ENCODE measurements around the gene NFKBIE. TPM values are rescaled to one million over a fixed set of nuclear protein-coding genes. Genes with fewer than 3 reads are reported as not detected.

NFKBIE gene
- total and polyA plus RNA-seq, 2 of the 13 experiments (the other 11 are each of a cell fraction or from before 2014, with no cell fraction given), result 6.7 to 14.5 TPM

DNA sequence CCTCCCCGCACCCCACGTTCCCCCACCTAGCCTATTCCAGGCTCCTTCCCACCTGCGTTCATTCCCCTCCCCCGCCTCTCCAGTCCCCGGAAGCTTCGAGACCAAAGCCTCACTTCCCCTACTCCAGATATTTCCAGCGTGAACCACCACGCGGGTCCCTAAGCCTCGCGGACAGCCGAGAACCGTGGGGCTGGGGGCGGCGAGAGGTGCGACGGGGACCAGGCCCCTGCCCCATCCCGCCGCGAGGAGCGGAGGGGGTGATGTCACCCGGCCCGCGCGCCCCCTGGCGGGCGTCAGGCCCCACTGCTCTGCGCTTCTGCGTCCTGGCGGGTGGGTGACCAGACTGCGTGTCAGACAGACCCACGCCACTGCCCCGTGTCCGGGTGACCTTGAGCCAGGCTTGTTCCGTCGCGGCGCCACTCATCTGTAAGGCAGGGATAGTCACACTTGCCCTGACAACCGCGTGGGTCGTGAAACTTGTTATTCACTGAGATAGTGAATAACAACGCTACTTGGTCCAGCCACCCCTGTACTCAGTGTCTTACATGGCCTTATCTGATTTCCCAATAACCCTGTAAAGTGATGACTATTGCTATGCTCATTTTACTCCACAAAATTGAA, 27.4 kb downstream of the NFKBIE start (continued):
- TF ChIP-seq NFKB2 (CRISPR knock-in tag; IDR thresholded peaks at IDR 0.05; ENCODE audit: borderline replicate concordance) (no peak), BRCA1 (CRISPR knock-in tag; IDR thresholded peaks at IDR 0.05) (no peak; the same call in 1 of the 2 replicates), ZNF792 (CRISPR knock-in tag; IDR thresholded peaks at IDR 0.05) (peak; percentile 53; the same call in 1 of the 2 replicates), PRMT3 (CRISPR knock-in tag; IDR thresholded peaks at IDR 0.05; ENCODE audit: borderline replicate concordance, low read depth) (no peak), HOXD1 (CRISPR knock-in tag; IDR thresholded peaks at IDR 0.05) (0 out of 2 replicates have a peak, but pooled peaks have one; percentile 35), ZNF607 (CRISPR knock-in tag; IDR thresholded peaks at IDR 0.05; ENCODE audit: borderline replicate concordance) (peak; percentile 89), RAD21 (CRISPR knock-in tag; IDR thresholded peaks at IDR 0.05) (peak; percentile 85), SETDB1 (CRISPR knock-in tag; IDR thresholded peaks at IDR 0.05; ENCODE audit: borderline replicate concordance) (no peak), PPARG (CRISPR knock-in tag; conservative IDR thresholded peaks at IDR 0.05) (no peak; the same call in 1 of the 2 replicates), BORCS8-MEF2B (CRISPR knock-in tag; IDR thresholded peaks at IDR 0.05) (peak; percentile 72), NCOA2 (CRISPR knock-in tag; IDR thresholded peaks at IDR 0.05) (0 out of 2 replicates have a peak, but pooled peaks have one; percentile 24), ZBTB7A (CRISPR knock-in tag; IDR thresholded peaks at IDR 0.05) (peak; percentile 98), THYN1 (CRISPR knock-in tag; IDR thresholded peaks at IDR 0.05; ENCODE audit: borderline replicate concordance, low read depth) (peak; percentile 40; the same call in 1 of the 2 replicates), MEIS1 (CRISPR knock-in tag; IDR thresholded peaks at IDR 0.05; ENCODE audit: borderline replicate concordance) (no peak; the same call in 1 of the 2 replicates), ZNF224 (CRISPR knock-in tag; IDR thresholded peaks at IDR 0.05) (no peak), ETV5 (CRISPR knock-in tag; IDR thresholded peaks at IDR 0.05; ENCODE audit: borderline replicate concordance) (peak; percentile 19; the same call in 1 of the 2 replicates), KLF12 (CRISPR knock-in tag; IDR thresholded peaks at IDR 0.05; ENCODE audit: borderline replicate concordance) (peak; percentile 95), ZNF547 (CRISPR knock-in tag; IDR thresholded peaks at IDR 0.05) (peak; percentile 67; the same call in 1 of the 2 replicates), HDAC2 (CRISPR knock-in tag; IDR thresholded peaks at IDR 0.05) (peak; percentile 44; the same call in 1 of the 2 replicates), ATF3 (CRISPR knock-in tag; IDR thresholded peaks at IDR 0.05) (peak; percentile 99), BHLHE40 (IDR thresholded peaks at IDR 0.05; ENCODE audit: low read length) (no peak), PREB (CRISPR knock-in tag; IDR thresholded peaks at IDR 0.05) (no peak), SOX13 (IDR thresholded peaks at IDR 0.05) (no peak), SOX13 (CRISPR knock-in tag; conservative IDR thresholded peaks at IDR 0.05 in 1 of 2, IDR thresholded peaks at IDR 0.05 in 1 of 2) (no peak), NFIB (CRISPR knock-in tag; IDR thresholded peaks at IDR 0.05; ENCODE audit: borderline replicate concordance) (no peak), ZNF563 (CRISPR knock-in tag; IDR thresholded peaks at IDR 0.05) (peak; percentile 72; the same call in 1 of the 2 replicates), SAFB2 (CRISPR knock-in tag; IDR thresholded peaks at IDR 0.05; ENCODE audit: borderline replicate concordance, low read depth) (no peak)
- TF ChIP-seq, protein P1, sequence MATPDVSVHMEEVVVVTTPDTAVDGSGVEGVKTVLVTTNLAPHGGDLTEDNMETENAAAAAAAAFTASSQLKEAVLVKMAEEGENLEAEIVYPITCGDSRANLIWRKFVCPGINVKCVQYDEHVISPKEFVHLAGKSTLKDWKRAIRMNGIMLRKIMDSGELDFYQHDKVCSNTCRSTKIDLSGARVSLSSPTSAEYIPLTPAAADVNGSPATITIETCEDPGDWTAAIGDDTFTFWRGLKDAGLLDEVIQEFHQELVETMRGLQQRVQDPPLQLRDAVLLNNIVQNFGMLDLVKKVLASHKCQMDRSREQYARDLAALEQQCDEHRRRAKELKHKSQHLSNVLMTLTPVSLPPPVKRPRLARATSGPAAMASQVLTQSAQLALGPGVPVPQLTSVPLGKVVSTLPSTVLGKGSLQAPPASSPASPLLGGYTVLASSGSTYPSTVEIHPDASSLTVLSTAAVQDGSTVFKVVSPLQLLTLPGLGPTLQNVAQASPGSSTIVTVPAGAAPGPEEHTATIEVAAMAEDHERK (CRISPR knock-in tag; IDR thresholded peaks at IDR 0.05; ENCODE audit: low read depth), result no peak
- TF ChIP-seq, protein P2, sequence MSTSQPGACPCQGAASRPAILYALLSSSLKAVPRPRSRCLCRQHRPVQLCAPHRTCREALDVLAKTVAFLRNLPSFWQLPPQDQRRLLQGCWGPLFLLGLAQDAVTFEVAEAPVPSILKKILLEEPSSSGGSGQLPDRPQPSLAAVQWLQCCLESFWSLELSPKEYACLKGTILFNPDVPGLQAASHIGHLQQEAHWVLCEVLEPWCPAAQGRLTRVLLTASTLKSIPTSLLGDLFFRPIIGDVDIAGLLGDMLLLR (CRISPR knock-in tag; IDR thresholded peaks at IDR 0.05), result no peak; the same call in 1 of the 2 replicates

Measured in HepG2 (cell line).